K562 (cell line): Measurements from ENCODE around the gene C12orf60. TPM values are rescaled to one million over a fixed set of nuclear protein-coding genes. Genes with fewer than 3 reads are reported as not detected.

Experiments used
- ATAC-seq: fragments of 200-7000 bp; cut with Tn5 transposase; 3 replicates; pipeline ENCODE4 v1.9.1; 2020; ENCODE audit warnings: moderate library complexity
- BruUV-seq: library from RNA; stranded (reverse); fragments of 400-500 nt; replicated peaks from 2 replicates; lab custom pipeline; 2021; lab: Mats Ljungman, UMichigan
- CTCF ChIA-PET: fragments of 300-600 bp; formaldehyde crosslinking; extraction: SDS; loops from one replicate; lab custom pipeline; 2021; ENCODE audit warnings: low intra/inter-chr PET ratio; lab: Yijun Ruan, JAX
- POLR2A ChIA-PET: fragments of 300-600, 350-650 bp; sonication (Branson Sonifier 250); formaldehyde crosslinking; extraction: SDS; loops from one replicate; lab custom pipeline; 2021; ENCODE audit warnings: antibody characterized with exemption, inconsistent platforms; lab: Yijun Ruan, JAX
- DNase-seq, 4 experiments: peaks; one replicate each; pipeline versions ENCODE4 v3.0.0 to v3.0.0-alpha.2; 2011 to 2018; ENCODE audit warnings: low spot score in 3 of 4, mixed read lengths in 3 of 4; ENCODE audit errors: extremely low read depth in 1 of 4
- FAIRE-seq: peaks from 2 replicates; lab custom pipeline; 2011; peaks lifted over from hg19 to GRCh38; lab: Jason Lieb, UNC
- H2AFZ ChIP-seq: 2 replicates; pipeline ENCODE4 v1.6.0; 2011; ENCODE audit warnings: low read depth, low read length, control low read depth, inconsistent platforms
- H3K27ac ChIP-seq: fragments of 200-600 bp; 3 replicates; pipeline ENCODE4 v1.8.0; 2011; ENCODE audit warnings: low read depth, mild to moderate bottlenecking, control low read depth, inconsistent platforms, low read length, moderate library complexity, mixed read lengths; ENCODE audit errors: extremely low read depth
- H3K27me3 ChIP-seq, 2 experiments: fragments of 300-600 bp in 1 of 2; 2 replicates in 1 of 2; 3 replicates in 1 of 2; pipeline versions ENCODE4 v1.6.0 to v1.8.0; 2011; ENCODE audit warnings: inconsistent platforms in 2 of 2, low read length in 2 of 2, mild to moderate bottlenecking in 1 of 2, mixed read lengths in 1 of 2, moderate library complexity in 1 of 2; ENCODE audit not compliant: control insufficient read depth in 2 of 2, insufficient read depth in 2 of 2
- H3K36me3 ChIP-seq: fragments of 300-600 bp; 3 replicates; pipeline ENCODE4 v1.8.0; 2011; ENCODE audit warnings: mild to moderate bottlenecking, low read length, inconsistent platforms; ENCODE audit not compliant: control insufficient read depth, insufficient read depth
- H3K4me1 ChIP-seq, 2 experiments: fragments of 200-600 bp in 1 of 2; replicated peaks in 1 of 2; 2 replicates in 1 of 2; 3 replicates in 1 of 2; pipeline versions ENCODE4 v1.5.1 to v1.8.0; 2011; ENCODE audit warnings: inconsistent platforms in 2 of 2, low read length in 2 of 2, mild to moderate bottlenecking in 1 of 2, mixed read lengths in 1 of 2, moderate library complexity in 1 of 2; ENCODE audit not compliant: control insufficient read depth in 2 of 2, insufficient read depth in 2 of 2
- H3K4me2 ChIP-seq: 2 replicates; pipeline ENCODE4 v1.6.1; 2011; ENCODE audit warnings: low read length, control low read depth, inconsistent platforms, mixed read lengths; ENCODE audit not compliant: insufficient read depth
- H3K4me3 ChIP-seq: fragments of 200-600 bp; sonication (generic), shearing (Covaris generic); 2 replicates; pipeline ENCODE4 v1.5.1; 2016; ENCODE audit warnings: control low read depth, inconsistent platforms
- H3K79me2 ChIP-seq: fragments of 200-600 bp; 3 replicates; pipeline ENCODE4 v1.8.0; 2011; ENCODE audit warnings: low read length, inconsistent platforms; ENCODE audit not compliant: control insufficient read depth, insufficient read depth
- H3K9ac ChIP-seq, 2 experiments: 2 replicates each; pipeline versions ENCODE4 v1.6.0 to v1.6.1; 2011; ENCODE audit warnings: low read depth in 2 of 2, low read length in 2 of 2, control low read depth in 1 of 2, inconsistent platforms in 1 of 2, mild to moderate bottlenecking in 1 of 2, mixed read lengths in 1 of 2; ENCODE audit not compliant: insufficient read depth in 1 of 2
- H3K9me1 ChIP-seq: one replicate; pipeline ENCODE4 v1.6.0; 2011; ENCODE audit warnings: inconsistent platforms, mild to moderate bottlenecking, low read length, moderate library complexity; ENCODE audit not compliant: control insufficient read depth, insufficient read depth
- H3K9me3 ChIP-seq: replicated peaks from 2 replicates; pipeline ENCODE4 v1.5.1; 2011; ENCODE audit warnings: low read depth, low read length, inconsistent platforms; ENCODE audit not compliant: control insufficient read depth, insufficient read depth
- H4K20me1 ChIP-seq: replicated peaks from 2 replicates; pipeline ENCODE4 v1.6.1; 2011; ENCODE audit warnings: low read length, inconsistent platforms, mixed read lengths; ENCODE audit not compliant: control insufficient read depth, insufficient read depth
- FOS ChIP-seq: IDR thresholded peaks from 3 replicates; pipeline ENCODE4 v1.6.1; 2011; ENCODE audit not compliant: insufficient read length; ENCODE audit errors: extremely low read depth
- MYBL2 ChIP-seq, 2 experiments: fragments of 450-650 bp in 1 of 2; sonication (generic) in 1 of 2; formaldehyde crosslinking in 1 of 2; IDR thresholded peaks; 2 replicates each; pipeline versions ENCODE4 v1.6.1 to v1.8.1; 2017 to 2022; ENCODE audit warnings: borderline replicate concordance in 1 of 2, inconsistent platforms in 1 of 2, low read depth in 1 of 2, mild to moderate bottlenecking in 1 of 2, missing genetic modification reagents in 1 of 2, moderate library complexity in 1 of 2
- NFATC3 ChIP-seq: fragments of 450-650 bp; IDR thresholded peaks from 2 replicates; pipeline ENCODE4 v1.6.1; 2017; ENCODE audit warnings: mild to moderate bottlenecking
- PTTG1 ChIP-seq: fragments of 450-650 bp; IDR thresholded peaks from 2 replicates; pipeline ENCODE4 v1.6.1; 2016; ENCODE audit warnings: low read depth, mild to moderate bottlenecking, missing genetic modification characterization, missing compliant biosample characterization
- PYGO2 ChIP-seq: fragments of 450-650 bp; IDR thresholded peaks from 2 replicates; pipeline ENCODE4 v1.6.1; 2016; ENCODE audit warnings: mild to moderate bottlenecking, missing genetic modification characterization, moderate library complexity, missing compliant biosample characterization
- RUNX1 ChIP-seq: sonication (generic); IDR thresholded peaks from 2 replicates; pipeline ENCODE4 v1.6.1; 2016; ENCODE audit warnings: antibody characterized with exemption, low read depth
- STAT5B ChIP-seq: fragments of 250-450 bp; sonication (Bioruptor Pico); IDR thresholded peaks from 2 replicates; pipeline ENCODE4 v1.8.0; 2021; ENCODE audit warnings: mild to moderate bottlenecking, inconsistent platforms
- TCF3 ChIP-seq: sonication (generic); formaldehyde crosslinking; IDR thresholded peaks from 2 replicates; pipeline ENCODE4 v1.4.0; 2020; ENCODE audit warnings: mild to moderate bottlenecking, missing genetic modification reagents
- XRCC5 ChIP-seq: fragments of 200-400 bp; formaldehyde crosslinking; IDR thresholded peaks from 2 replicates; pipeline ENCODE4 v1.6.1; 2017; ENCODE audit warnings: low read depth, mild to moderate bottlenecking, low read length
- ZFP1 ChIP-seq: fragments of 450-650 bp; formaldehyde crosslinking; IDR thresholded peaks from 2 replicates; pipeline ENCODE4 v1.4.0; 2020; ENCODE audit warnings: mild to moderate bottlenecking, mixed read lengths
- ZKSCAN3 ChIP-seq: fragments of 250-450 bp; sonication (Bioruptor Pico); IDR thresholded peaks from 2 replicates; pipeline ENCODE4 v1.4.0; 2020
- ZNF75A ChIP-seq: fragments of 450-650 bp; formaldehyde crosslinking; IDR thresholded peaks from 2 replicates; pipeline ENCODE4 v1.4.0; 2020; ENCODE audit warnings: mild to moderate bottlenecking
- ZNF785 ChIP-seq: fragments of 250-450 bp; sonication (Bioruptor Pico); IDR thresholded peaks from 2 replicates; pipeline ENCODE4 v1.4.0; 2020; ENCODE audit warnings: mild to moderate bottlenecking
- WGBS: fragments of 100-300 bp; shearing (Covaris generic); methylation state at CpG from one replicate; pipeline ENCODE4 v1.1.6; 2016; ENCODE audit warnings: low coverage, mixed read lengths; ENCODE audit not compliant: insufficient coverage; ENCODE audit errors: missing lambda C conversion rate; 5-methylcytosine and 5-hydroxymethylcytosine counted together
- in situ Hi-C: fragments of 300-500 bp; cut with MboI; formaldehyde crosslinking; loops from 4 replicates; pipeline ENCODE4 v1.15.0; 2018; ENCODE audit warnings: inconsistent platforms, mixed read lengths
- intact Hi-C: fragments of 100-400 bp; cut with micrococcal nuclease; formaldehyde crosslinking; loops from 2 replicates; pipeline ENCODE4 v1.14.2; 2022
- polyA plus RNA-seq, 8 experiments: library from polyadenylated mRNA; depleted of rRNA in 4 of 8; stranded (reverse) in 5 of 8; unstranded in 3 of 8; fragments of >200 nt; fragmentation: Nextera tagmentation in 2 of 8; fragmentation: Illumina TruSeq in 1 of 8; extraction: Ambion mirVana in 2 of 8; extraction: Trizol in 1 of 8; gene quantifications; 2 replicates each; pipeline versions ENCODE4 v1.2.1 to v1.2.3, GENCODE V29; 2011 to 2014; ENCODE audit warnings: inconsistent platforms in 1 of 8, missing spikeins in 1 of 8
- total RNA-seq, 7 experiments: library from RNA; depleted of rRNA in 6 of 7; stranded (reverse); fragments of >200 nt in 6 of 7; fragmentation: Illumina TruSeq in 2 of 7; extraction: Trizol in 2 of 7; gene quantifications; 2 replicates each; pipeline versions ENCODE4 v1.2.1 to v1.2.3, GENCODE V29; 2011 to 2021; ENCODE audit warnings: low replicate concordance in 1 of 7

C12orf60 gene
- total and polyA plus RNA-seq, 9 of the 15 experiments (the other 6 are each of a cell fraction or from before 2014, with no cell fraction given), result 0.41 to 4.4 (median 2.5) TPM

DNA sequence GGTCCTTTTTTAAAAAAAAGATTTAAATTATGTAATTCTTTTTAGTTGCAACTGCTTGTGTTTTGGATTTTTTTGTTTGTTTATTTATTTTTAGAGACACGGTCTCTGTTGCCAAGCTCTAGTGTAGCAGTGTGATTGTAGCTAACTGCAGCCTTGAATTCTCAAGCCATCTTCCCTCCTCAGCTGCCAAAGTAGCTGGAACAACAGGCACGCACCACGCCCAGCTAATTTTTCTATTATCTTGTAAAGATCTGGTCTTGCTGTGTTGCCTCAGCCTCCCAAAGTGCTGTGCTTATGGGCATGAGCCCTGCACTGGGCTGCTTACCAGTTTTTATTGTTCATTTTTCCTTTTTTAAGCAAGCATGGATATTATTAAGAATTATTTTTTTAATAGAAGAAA, 50.5 kb downstream of the C12orf60 start:
- no peak overlapping the region for H3K4me2 ChIP-seq
- H3K4me1 ChIP-seq, result no peaks in the 10 kb centered on the region
- H3K9ac ChIP-seq, result no peak overlapping the region
- CTCF ChIA-PET, result no interaction called here
- no peak for FAIRE-seq
- intact Hi-C loops, result no loop called here
- TF ChIP-seq RUNX1, result no peak
- no peak for TF ChIP-seq PTTG1 (tag)
- TF ChIP-seq NFATC3, result no peak
- TF ChIP-seq ZKSCAN3 (CRISPR knock-in tag), result no peak
- TF ChIP-seq, all 486 proteins: peak for 0
- no TSS peak for BruUV-seq
- ATAC-seq, result no peak
- Histone ChIP-seq H3K27ac (no peak overlapping the region), H3K9me1 (no peaks in the 10 kb centered on the region), H3K79me2 (no peaks in the 10 kb centered on the region), H3K36me3 (no peaks in the 10 kb centered on the region), H3K9me3 (no peaks in the 10 kb centered on the region), H3K4me3 (no peak overlapping the region), H4K20me1 (no peaks in the 10 kb centered on the region), H3K27me3 (no peaks in the 10 kb centered on the region), H2AFZ (no peak overlapping the region)
- POLR2A ChIA-PET, result interaction anchor here (0.8 to 1.3 kb wide), 2 partner anchors 20 to 47 kb away, joined by 3 read pairs; no protein-coding TSS in a partner anchor
- 0% methylated on average over 3 of the region's 3 CpGs for WGBS
- DNase-seq, result no peak
- in situ Hi-C loops, result no loop called here

DNA sequence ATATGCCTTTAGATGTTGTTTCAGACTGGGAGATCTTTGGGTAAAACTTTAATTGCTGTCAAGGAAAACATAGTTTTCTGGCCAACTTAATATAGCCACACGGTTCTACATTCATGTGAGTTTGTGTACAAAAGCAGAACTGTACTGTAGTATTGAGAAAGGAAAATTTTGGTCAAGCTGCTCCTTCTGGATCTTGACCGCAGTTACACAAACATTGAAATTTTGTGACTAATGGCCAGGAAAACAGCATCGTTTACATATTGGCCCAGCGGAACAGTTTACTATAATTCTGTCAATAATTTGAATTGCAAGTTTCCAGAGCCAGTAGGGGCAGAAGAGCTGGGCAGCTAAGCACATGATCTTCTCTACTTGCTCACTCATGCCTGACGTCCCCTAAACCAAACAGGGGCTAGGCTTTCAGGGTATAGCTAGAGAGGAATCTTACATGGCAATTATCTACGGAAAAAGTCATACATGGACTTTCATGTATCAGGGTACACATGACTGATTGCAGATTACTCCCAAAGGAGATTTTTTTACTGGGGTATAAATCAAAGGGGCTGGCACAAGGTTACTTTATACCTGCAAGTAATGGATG, 51.2 kb downstream of the C12orf60 start:
- FAIRE-seq (no peak), ATAC-seq (no peak), DNase-seq (no peak)
- Histone ChIP-seq H3K9ac (no peak overlapping the region), H4K20me1 (no peaks in the 10 kb centered on the region), H3K9me3 (no peaks in the 10 kb centered on the region), H3K36me3 (no peaks in the 10 kb centered on the region), H3K27ac (no peak overlapping the region), H2AFZ (no peak overlapping the region), H3K4me3 (no peak overlapping the region), H3K27me3 (no peaks in the 10 kb centered on the region), H3K9me1 (no peaks in the 10 kb centered on the region), H3K4me2 (no peak overlapping the region), H3K79me2 (no peaks in the 10 kb centered on the region), H3K4me1 (no peaks in the 10 kb centered on the region)
- POLR2A ChIA-PET, result interaction anchor here (0.7 to 1.3 kb wide), 2 partner anchors 16 to 46 kb away, joined by 3 read pairs; no protein-coding TSS in a partner anchor
- WGBS, result 2% methylated on average over 6 of the region's 6 CpGs
- no TSS peak for BruUV-seq
- CTCF ChIA-PET, result no interaction called here
- intact Hi-C loops, result no loop called here
- in situ Hi-C loops, result no loop called here
- no peak for TF ChIP-seq PYGO2 (tag)
- TF ChIP-seq FOS, result no peak
- TF ChIP-seq STAT5B (CRISPR knock-in tag), result no peak
- no peak for TF ChIP-seq ZNF75A
- TF ChIP-seq ZNF785 (CRISPR knock-in tag), result no peak
- no peak for TF ChIP-seq TCF3
- TF ChIP-seq ZFP1 (CRISPR knock-in tag), result no peak
- TF ChIP-seq MYBL2 (IDR thresholded peaks at IDR 0.05; ENCODE audit: low read depth), result no peak
- TF ChIP-seq MYBL2 (CRISPR knock-in tag; IDR thresholded peaks at IDR 0.05; ENCODE audit: borderline replicate concordance), result no peak
- no peak for TF ChIP-seq XRCC5
